ENCODE results near the gene SPATC1L.
A peak's percentile ranks its signal among the peaks of the same experiment; 100 is the strongest.
"Not testable (repeated sequence)": the region's sequence is repeated elsewhere in the genome, so short reads cannot be mapped to it uniquely, and the experiment has no call there.

The SPATC1L gene

DNA sequence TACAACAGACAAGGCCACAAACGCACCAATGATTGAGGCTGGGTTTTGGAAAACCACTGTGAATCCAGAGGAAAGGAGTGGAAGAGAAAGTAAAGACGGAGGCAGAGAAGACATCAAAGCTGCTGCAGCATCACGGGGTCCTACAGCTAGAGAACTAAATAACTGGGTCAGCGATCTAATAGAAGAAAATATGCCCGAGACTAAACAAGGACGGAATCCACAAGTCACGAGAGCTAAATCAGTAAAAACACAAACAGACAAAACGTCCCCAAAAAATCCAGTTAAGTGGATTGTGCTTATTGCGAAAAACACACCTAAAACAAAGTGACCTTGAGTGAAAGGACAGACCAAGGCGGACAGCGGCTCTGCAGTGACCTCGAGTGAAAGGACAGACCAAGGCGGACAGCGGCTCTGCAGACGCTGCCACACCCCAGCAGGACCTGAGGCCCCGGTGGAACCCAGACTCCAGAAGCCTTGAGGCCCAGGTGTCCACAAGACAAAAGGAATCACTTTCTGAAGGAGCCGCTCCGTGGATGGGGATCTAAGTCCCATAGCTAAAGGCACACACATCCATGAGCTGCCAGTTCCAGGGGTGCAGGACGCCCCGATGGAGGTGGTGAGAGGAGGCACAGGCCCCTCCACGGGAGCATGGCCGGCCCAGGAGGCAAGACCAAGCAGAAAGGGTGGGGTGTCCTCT lies 34.9 kb downstream of the SPATC1L start:
- DNase-seq: no peak

- no peak for DNase-seq
These were observed 36.2 kb downstream of the SPATC1L start for GRCh38 chr21:46148106-46148505.

- peak; percentile 65 for DNase-seq
These were observed 36.8 kb downstream of the SPATC1L start for GRCh38 chr21:46147429-46147828.

DNA sequence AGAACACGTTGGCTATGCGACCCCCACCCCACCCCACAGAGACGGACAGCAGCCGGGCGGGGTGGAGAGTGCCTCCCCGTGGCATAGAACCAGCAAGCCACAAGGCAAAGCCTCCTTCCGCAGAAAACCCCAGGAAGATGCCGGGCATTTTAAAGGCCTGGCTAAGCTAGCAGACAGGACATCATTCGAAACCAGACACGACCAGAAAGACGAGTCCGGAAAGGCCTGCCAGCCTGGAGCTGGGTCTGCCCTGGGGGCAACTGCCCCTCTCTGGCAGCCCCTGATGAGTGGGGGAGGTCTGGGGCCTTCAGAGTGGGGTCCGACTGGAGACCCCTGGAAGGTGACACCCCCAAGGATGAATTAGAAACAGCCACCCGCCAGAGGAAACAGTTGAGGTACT lies 37.4 kb downstream of the SPATC1L start:
- no peak for DNase-seq

DNA sequence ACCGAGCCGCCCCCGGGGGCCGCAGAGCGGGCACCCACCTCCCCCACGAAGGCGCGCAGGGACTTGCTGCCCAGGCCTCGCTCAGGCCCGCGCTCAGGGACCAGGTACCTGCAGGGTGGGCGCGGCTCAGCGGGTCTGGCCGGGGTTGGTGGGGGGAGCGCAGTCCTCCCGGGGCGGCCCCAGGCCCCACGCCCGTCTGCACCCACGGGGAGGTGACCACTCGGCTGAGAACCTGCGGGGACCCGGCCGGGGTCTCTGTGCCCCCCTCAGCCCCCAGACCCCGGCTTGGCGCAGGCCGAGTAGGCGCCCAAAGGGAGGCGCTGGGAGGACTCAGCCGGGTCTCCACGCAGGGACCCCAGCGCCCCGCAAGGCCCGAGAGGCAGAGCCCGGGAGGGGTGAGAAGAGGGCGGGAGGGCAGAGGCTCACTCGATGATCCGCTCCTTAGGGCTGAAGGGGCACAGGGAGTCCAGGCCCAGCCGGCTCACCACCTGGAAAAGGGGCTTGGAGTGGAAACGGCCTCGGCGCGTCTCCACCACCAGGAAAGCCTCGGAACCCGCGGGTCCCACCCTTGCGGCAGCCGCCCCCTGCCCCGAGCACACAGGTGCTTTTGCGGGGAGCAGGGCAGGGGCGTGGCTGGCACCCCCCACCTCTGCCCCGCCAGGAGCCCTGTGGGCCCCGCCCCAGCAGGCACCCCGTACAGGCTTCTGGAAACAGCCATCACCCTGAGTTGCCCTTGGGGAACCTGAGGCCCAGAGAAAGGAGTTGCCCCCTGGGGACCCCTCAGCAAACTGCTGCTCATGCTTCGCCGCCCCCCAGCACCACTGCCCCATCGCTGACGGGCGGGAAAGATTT lies 38.2 kb downstream of the SPATC1L start:
- no peak for DNase-seq

DNA sequence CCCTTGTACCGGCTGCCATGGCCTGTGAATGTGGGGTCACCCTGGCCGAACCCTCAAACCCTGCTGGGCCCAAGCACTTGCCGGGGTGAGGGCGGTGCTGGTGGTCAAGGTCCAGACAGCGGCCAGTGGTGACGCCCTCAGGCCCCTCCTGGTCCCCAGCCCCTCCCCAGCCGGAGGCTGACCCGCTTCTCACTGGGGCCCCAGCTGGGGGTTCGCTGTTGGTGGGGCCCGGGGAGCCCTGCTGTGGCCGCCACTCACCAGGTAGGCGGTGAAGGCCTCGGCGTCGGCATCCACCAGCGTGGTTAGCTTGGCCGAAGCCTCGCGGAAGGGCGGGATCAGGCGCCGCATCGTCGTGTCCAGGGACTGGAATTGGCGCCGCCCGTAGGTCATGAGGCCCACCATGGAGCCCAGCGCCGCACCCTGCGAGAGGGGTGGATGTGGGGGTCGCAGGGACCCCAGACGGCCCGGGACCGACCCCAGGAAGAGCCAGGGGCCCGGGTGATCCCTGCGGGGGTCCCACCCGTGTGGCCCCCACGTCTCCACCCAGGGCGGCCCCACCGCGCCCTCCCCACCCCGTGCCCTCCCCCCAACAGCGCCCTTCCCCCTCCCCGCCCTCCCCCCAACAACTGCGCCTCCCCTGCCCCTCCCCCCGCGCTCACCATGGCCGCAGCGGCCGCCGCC lies 39.0 kb downstream of the SPATC1L start:
- DNase-seq: no peak

DNA sequence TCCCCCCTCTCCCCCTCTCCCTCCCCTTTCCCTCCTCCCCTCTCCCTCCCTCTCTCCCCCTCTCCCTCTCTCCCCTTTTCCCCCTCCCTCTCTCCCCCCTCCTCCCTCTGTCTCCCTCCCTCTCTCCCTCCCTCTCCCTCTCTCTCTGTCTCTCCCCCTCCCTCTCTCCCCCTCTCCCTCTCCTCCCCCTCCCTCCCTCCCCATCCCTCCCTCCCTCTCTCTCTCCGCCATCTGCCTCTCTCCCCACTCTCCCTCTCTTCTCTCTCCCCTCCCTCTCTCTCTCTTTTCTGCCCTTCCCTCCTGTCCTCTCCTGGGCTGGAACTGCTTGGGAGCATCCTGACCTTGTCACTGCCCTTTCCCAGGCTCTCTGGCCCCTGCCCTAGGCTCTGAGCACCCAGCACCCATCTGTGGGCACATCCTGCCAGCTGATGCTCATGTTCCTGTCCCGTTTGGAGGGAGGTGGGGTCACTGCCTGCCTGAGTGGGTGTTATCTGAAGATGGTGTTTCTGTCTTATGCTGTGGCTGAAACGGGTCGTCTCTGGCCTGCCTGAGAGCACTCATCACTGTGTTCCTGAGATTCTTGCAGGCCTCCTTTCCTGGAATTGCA lies 39.7 kb downstream of the SPATC1L start:
- no peak for DNase-seq

GRCh38 chr21:46142582-46143473 lies 41.4 kb downstream of the SPATC1L start:
- peak; percentile 43 for DNase-seq

DNA sequence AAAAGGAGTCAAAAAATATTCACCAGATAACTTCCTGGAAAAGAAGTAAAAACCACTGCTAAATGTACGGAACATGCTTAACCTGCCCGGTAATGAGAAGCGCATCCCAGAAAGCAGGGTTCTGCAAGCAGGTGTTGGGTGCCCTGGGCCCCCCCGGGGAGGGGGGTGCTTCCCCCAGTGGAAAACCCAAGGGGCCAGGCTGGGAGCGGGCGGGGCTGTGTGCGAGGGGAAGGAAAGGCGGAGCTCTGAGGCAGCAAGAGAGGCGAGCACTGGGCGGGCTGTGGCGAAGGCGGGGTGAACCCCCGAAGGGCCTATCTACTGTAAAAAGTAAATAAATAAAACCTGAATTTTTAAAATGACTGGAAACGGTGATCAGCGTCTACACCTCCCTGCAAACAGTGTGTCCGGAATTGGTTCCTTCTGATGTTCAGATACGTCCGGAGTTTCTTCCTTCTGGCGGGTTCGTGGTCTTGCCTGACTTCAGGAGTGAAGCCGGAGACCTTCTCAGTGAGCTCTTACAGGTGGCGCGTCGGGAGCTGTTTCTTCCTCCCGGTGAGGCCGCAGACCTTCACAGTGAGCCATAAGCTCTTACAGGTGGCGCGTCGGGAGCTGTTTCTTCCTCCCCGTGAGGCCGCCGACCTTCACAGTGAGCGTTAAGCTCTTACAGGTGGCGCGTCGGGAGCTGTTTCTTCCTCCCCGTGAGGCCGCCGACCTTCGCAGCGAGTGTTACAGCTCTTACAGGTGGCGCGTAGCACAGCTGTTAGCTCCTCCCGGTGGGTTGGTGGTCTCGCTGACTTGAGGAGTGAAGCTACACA lies 42.3 kb downstream of the SPATC1L start:
- no peak for DNase-seq

GRCh38 chr21:46140352-46141003 lies 43.8 kb downstream of the SPATC1L start:
- DNase-seq: not testable (repeated sequence)

- no peak for DNase-seq
These were observed 44.6 kb downstream of the SPATC1L start for GRCh38 chr21:46139686-46140085.

GRCh38 chr21:46138383-46138970 lies 45.8 kb downstream of the SPATC1L start:
- DNase-seq: no peak

- DNase-seq: no peak
These were observed 46.4 kb downstream of the SPATC1L start for GRCh38 chr21:46137908-46138307.

GRCh38 chr21:46136739-46137349 lies 47.4 kb downstream of the SPATC1L start:
- DNase-seq: no peak

DNA sequence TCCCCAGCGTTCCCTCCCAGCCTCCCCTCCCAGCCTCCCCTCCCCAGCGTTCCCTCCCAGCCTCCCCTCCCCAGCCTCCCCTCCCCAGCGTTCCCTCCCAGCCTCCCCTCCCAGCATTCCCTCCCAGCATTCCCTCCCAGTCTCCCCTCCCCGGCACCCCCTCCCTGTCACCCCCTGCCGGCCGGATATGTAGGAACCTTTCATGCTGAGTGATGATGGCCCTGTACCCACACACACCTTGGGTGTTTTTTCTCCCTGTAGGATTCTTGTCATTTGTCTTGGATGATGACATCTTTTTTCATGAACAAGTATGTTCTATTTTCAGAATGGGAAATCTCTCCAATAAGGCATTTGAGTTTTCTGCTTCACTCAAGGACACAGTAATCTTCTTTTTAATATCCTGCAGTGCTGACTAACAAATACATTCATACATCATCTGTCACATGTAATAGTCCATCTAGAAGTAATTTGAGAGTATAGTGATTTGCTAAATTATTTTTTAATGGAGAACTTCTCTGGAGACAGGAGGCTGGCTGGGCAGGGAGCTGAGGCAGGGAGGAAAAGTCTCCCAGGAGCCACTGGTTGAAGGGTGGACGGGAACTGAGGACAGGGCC lies 48.4 kb downstream of the SPATC1L start:
- DNase-seq: no peak

DNA sequence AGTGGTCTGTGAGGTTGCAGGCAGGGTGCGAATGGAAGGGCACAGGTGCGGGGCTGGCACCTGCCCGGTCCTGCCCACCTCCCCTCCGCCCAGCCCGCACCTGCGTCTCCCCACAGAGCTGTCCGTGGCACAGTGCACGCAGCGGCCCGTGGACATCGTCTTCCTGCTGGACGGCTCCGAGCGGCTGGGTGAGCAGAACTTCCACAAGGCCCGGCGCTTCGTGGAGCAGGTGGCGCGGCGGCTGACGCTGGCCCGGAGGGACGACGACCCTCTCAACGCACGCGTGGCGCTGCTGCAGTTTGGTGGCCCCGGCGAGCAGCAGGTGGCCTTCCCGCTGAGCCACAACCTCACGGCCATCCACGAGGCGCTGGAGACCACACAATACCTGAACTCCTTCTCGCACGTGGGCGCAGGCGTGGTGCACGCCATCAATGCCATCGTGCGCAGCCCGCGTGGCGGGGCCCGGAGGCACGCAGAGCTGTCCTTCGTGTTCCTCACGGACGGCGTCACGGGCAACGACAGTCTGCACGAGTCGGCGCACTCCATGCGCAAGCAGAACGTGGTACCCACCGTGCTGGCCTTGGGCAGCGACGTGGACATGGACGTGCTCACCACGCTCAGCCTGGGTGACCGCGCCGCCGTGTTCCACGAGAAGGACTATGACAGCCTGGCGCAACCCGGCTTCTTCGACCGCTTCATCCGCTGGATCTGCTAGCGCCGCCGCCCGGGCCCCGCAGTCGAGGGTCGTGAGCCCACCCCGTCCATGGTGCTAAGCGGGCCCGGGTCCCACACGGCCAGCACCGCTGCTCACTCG lies 52.2 kb downstream of the SPATC1L start:
- no peak for DNase-seq

DNA sequence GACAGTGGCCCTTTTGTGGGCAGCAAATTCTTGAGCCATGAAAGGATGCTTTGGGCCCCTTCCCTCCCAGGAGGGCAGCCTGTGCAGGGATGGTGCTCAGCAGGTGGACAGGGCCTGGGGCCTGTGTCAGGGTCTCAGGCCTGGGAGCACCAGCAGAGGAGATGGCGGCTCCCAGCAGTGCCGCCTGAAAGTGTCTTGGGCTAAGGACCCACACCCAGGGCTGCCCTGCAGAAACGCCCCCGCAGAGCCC lies 52.7 kb downstream of the SPATC1L start:
- DNase-seq: no peak

DNA sequence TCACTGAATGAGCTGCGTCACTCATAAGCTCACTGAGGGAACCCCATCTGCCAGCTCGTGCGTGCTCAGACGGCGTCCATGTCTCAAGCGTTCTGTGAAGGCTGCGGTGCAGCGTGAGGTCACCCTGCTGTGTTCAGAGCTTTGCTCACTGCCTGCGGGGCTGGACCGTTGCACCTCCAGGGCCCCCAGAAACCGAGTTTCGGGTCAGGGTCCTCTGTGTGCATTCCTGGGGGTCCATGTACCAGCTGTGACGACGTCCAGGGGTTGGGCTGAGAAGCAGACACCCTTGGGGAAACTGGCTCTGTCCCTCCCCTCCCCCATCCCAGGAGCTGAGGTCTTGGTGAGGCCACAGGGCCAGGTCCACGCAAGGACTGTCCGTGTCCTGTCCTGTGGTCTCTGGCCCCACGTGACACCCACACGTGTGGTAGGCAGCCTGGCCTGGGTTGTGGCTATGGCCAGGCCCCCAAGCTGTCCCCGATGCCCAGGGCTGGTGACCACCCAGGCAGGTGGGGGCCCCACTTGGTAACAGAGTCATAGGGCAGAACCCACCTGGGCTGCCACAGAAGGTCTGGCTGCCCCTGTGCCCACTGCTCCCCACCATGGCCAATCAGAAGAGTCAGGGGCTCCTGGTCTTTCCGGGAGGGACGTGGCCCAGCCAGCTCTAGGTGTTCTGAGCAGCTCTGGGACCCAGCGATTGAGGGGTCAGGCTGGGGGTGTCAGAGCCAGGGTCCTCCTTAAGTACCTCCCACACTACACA lies 53.2 kb downstream of the SPATC1L start:
- no peak for DNase-seq

Measured in CD4-positive, alpha-beta T cell treated with Interleukin-10 for 1 hour (primary cell).